ENCODE measurements around the gene KIF17. TPM values are rescaled to one million over a fixed set of nuclear protein-coding genes. Genes with fewer than 3 reads are reported as not detected.

KIF17 gene
- total RNA-seq, 1 experiment from 2014 or later: 4.0 TPM

DNA sequence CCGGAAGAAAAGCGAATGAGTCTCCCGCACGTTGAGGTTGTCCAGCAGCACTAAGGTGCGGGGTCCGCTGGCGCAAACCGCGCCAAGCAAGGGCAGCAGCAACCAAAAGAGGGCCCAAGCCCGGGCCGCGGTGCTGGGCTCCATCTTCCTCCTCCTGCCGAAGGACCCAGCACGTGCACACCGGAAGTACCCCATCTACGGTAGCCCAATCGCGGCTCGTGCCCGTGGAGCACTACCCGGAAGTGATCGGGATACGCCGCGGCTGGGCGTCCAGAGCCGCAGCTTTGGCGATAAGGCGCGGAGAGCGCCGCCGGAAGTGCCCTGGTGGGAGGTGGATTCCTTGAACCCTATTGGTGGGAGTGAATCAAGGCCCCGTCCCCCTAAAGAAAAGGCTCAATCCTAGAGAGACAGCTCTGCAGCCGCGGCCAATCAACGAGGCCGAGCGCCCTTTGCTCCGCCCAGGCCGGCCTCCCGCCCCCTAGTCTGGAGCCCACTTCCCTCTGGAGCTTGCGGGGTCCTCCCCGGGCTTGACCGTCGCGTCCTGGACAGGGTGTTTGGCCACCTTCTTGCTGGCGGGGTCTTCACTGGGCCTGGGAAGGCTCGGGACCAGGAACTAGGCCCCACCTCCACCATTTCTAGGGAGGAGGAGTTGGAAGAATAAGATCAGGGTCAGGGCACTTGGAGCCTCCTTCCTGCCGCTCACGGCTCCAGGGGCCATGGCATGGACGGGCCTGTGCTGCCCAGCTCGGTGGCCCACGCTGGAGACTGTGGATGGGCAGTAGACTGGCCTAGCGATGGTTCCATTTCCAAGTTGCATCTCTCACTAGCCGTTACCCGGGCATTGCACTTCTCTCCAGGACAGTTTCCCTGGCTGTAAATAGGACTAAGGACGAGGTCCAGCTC is 56.3 kb downstream of the KIF17 start, which contains the start of gene DDOST:
DDOST (minus strand) TSS at position 163 of the 903 bp plus-strand sequence; CDS start at position 144, 19 bp downstream.
- Histone ChIP-seq H3K4me1 (replicated peaks) (peaks cover 14% of the 10 kb centered on the region), H3K27ac (peak within 1 kb of the TSS; percentile 41), H3K27me3 (replicated peaks) (no peaks in the 10 kb centered on the region), H3K9me3 (replicated peaks) (no peaks in the 10 kb centered on the region), H3K4me3 (peak within 1 kb of the TSS; percentile 72), H3K36me3 (peaks cover 44% of the 10 kb centered on the region)
- peak; percentile 94 to 98 for DNase-seq (ENCODE audit: low read depth in 1 of 2, low spot score in 2 of 2)

GRCh38 chr1:20660847-20661206 is 57.0 kb downstream of the KIF17 start:
- Histone ChIP-seq H3K27me3 (replicated peaks) (no peaks in the 10 kb centered on the region), H3K4me3 (peak overlapping the region; percentile 72), H3K9me3 (replicated peaks) (no peaks in the 10 kb centered on the region), H3K36me3 (peaks cover 50% of the 10 kb centered on the region), H3K27ac (no peak overlapping the region), H3K4me1 (replicated peaks) (peaks cover 14% of the 10 kb centered on the region)
- DNase-seq (ENCODE audit: low read depth in 1 of 2, low spot score in 2 of 2): peak in 1 of 2 experiments; percentile 14

GRCh38 chr1:20660363-20660762 is 57.4 kb downstream of the KIF17 start:
- no peaks in the 10 kb centered on the region for H3K27me3 ChIP-seq (replicated peaks)
- peaks cover 55% of the 10 kb centered on the region for H3K36me3 ChIP-seq
- no peak overlapping the region for H3K27ac ChIP-seq
- H3K4me3 ChIP-seq: peak overlapping the region; percentile 72
- H3K4me1 ChIP-seq (replicated peaks): peaks cover 14% of the 10 kb centered on the region
- no peak for DNase-seq (ENCODE audit: low read depth in 1 of 2, low spot score in 2 of 2)
- H3K9me3 ChIP-seq (replicated peaks): no peaks in the 10 kb centered on the region

DNA sequence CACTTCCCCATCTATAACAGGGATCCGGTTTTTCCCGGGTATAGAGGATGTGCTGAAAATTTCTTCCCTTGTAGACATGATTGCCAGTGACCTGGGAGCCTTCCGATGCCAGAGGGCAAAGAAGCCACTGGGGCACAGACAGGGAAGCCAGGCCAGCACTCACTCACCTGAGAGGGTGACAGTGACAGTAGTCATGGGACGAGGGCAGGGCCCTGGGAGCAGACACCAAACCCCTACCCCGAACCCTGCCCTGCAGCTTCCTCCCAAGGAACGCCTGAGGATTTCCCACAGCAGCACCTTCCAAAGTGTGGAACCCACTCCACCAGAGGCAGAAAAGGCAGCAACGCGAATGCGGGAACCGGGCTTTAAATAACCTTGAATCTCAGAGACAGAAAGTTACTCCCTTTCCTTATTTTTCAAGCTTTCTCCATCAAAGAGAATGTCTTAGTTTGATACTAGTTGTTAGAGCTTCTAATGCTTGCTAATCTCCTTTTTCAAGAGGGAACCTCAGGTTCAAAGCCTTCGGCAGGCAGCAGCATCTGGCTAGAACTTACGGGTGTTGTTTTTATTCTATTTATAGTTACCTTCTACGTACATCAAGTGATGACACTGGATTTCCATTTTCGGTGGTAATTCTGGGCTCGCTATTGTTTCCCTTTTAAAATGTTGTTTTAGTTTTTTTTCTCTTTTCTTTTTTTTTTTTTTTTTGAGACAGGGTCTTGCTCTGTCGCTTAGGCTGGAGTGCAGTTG is 59.5 kb downstream of the KIF17 start:
- H3K36me3 ChIP-seq: peaks cover 72% of the 10 kb centered on the region
- DNase-seq (ENCODE audit: low read depth in 1 of 2, low spot score in 2 of 2): no peak
- H3K4me3 ChIP-seq: no peak overlapping the region
- H3K27me3 ChIP-seq (replicated peaks): no peaks in the 10 kb centered on the region
- H3K9me3 ChIP-seq (replicated peaks): no peaks in the 10 kb centered on the region
- no peak overlapping the region for H3K27ac ChIP-seq
- H3K4me1 ChIP-seq (replicated peaks): peaks cover 14% of the 10 kb centered on the region

DNA sequence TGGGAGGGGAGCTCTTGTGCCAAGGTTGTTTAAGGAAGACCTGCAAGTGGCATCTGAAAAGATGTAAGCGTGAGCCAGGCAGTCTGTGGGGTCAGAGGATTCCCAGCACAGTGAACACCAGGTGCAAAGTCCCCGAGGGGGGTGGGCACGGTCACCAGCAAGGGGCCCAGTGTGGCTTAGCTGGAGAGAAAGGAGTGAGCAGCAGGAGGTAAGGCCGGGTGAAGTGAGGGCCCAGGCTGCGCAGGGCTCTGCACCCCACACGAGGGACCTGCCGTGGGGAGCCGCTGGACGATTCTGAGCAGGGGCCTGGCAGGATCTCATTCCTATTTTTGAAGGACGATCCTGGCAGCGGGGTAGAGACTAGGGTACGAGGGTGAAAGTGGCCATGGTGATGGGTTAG is 60.8 kb downstream of the KIF17 start:
- H3K27ac ChIP-seq: no peak overlapping the region
- no peak for DNase-seq (ENCODE audit: low read depth in 1 of 2, low spot score in 2 of 2)
- H3K4me1 ChIP-seq (replicated peaks): peaks cover 10% of the 10 kb centered on the region
- H3K36me3 ChIP-seq: peaks cover 85% of the 10 kb centered on the region
- no peaks in the 10 kb centered on the region for H3K9me3 ChIP-seq (replicated peaks)
- no peak overlapping the region for H3K4me3 ChIP-seq
- H3K27me3 ChIP-seq (replicated peaks): no peaks in the 10 kb centered on the region

DNA sequence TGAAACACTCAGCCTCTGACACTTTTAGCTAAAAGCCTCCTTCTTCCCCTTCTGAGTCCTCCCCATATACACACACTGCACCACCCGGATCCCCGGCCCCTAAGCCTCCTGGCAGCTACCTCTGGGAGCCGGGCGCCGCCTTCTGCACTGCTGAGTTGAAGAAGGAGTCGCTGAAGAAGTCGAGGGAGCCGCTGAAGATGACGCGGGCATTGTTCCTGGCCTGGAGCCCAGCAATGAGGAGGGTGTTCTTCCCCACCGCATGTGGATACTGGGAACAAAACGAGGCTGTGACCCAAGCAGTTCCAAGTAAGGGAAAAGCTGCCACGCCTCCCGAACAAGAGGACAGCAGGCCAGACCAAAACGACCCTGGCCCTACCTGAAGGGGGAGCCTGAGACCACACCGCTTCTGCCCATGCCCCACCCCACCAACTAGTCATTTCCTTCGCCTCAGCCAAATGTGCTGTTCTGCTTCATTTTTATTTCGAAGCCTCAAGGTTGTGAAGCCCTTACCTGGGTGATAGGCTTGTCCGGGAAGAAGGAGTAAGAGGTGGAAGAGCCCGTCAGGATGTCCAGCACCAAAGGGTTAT is 63.6 kb downstream of the KIF17 start:
- Histone ChIP-seq H3K9me3 (replicated peaks) (no peaks in the 10 kb centered on the region), H3K27me3 (replicated peaks) (no peaks in the 10 kb centered on the region), H3K4me1 (replicated peaks) (no peaks in the 10 kb centered on the region), H3K27ac (no peak overlapping the region), H3K36me3 (peaks cover 89% of the 10 kb centered on the region), H3K4me3 (no peak overlapping the region)
- no peak for DNase-seq (ENCODE audit: low read depth in 1 of 2, low spot score in 2 of 2)

DNA sequence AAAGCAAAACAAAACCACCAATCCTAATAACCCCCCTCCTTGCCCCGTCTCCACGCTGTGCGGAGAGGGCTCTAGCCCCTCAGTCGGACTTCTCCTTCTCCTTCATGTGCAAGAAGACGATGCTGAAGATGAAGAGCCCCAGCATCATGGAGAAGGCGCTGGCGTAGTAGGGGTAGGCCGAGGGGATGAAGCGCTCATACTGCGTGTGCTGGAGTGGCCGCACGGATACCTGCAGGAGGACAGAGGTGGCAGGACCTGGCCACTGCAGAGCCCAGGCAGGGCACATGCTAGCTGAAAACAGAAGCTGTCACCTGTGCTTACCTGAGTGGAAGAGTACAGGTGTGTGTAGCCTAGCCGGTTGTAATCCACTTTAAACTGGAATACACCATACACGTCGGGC is 65.5 kb downstream of the KIF17 start:
- no peak overlapping the region for H3K27ac ChIP-seq
- H3K36me3 ChIP-seq: peaks cover 87% of the 10 kb centered on the region

GRCh38 chr1:20648946-20649345 is 68.9 kb downstream of the KIF17 start:
- Histone ChIP-seq H3K4me3 (no peak overlapping the region), H3K9me3 (replicated peaks) (no peaks in the 10 kb centered on the region), H3K4me1 (replicated peaks) (no peaks in the 10 kb centered on the region), H3K27me3 (replicated peaks) (no peaks in the 10 kb centered on the region), H3K27ac (no peak overlapping the region), H3K36me3 (peaks cover 70% of the 10 kb centered on the region)
- no peak for DNase-seq (ENCODE audit: low read depth in 1 of 2, low spot score in 2 of 2)

More for the DNA sequence above, 65.5 kb downstream of the KIF17 start:
- Histone ChIP-seq H3K4me3 (no peak overlapping the region), H3K9me3 (replicated peaks) (no peaks in the 10 kb centered on the region), H3K4me1 (replicated peaks) (no peaks in the 10 kb centered on the region), H3K27me3 (replicated peaks) (no peaks in the 10 kb centered on the region)
- no peak for DNase-seq (ENCODE audit: low read depth in 1 of 2, low spot score in 2 of 2)

DNA sequence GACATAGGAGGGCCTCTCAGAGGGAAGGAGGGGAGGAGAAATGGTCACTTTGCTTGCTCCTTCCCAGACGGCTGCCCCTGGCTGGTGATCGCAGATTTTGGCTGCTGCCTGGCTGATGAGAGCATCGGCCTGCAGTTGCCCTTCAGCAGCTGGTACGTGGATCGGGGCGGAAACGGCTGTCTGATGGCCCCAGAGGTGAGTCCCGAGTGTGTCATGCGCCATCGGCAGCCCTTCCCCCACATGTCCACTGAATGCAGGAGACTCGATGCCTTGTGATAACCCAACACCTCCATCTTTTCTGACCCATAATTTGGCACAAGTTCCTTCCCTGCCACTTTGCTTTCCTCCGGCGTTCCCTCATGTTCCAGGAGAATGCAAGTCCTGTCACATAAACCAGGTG is 69.4 kb downstream of the KIF17 start:
- H3K4me3 ChIP-seq: no peak overlapping the region
- no peaks in the 10 kb centered on the region for H3K27me3 ChIP-seq (replicated peaks)
- no peak for DNase-seq (ENCODE audit: low read depth in 1 of 2, low spot score in 2 of 2)
- no peaks in the 10 kb centered on the region for H3K4me1 ChIP-seq (replicated peaks)
- H3K36me3 ChIP-seq: peaks cover 65% of the 10 kb centered on the region
- H3K9me3 ChIP-seq (replicated peaks): no peaks in the 10 kb centered on the region
- no peak overlapping the region for H3K27ac ChIP-seq

DNA sequence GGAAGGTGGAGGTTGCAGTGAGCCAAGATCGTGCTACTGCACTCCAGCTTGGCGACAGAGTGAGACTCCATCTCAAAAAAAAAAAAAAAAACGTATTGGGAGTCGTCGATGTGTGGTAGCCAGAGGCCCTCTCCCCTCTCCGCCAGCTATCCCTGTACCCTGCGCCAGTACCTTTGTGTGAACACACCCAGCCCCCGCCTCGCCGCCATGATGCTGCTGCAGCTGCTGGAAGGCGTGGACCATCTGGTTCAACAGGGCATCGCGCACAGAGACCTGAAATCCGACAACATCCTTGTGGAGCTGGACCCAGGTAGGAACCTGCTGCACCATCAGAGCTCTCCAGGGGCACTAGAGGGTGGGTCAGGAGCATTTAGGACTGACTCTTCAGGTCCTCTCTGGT is 72.4 kb downstream of the KIF17 start:
- no peak for DNase-seq (ENCODE audit: low read depth in 1 of 2, low spot score in 2 of 2)
- no peaks in the 10 kb centered on the region for H3K9me3 ChIP-seq (replicated peaks)
- no peak overlapping the region for H3K27ac ChIP-seq
- no peak overlapping the region for H3K4me3 ChIP-seq
- peaks cover 46% of the 10 kb centered on the region for H3K36me3 ChIP-seq
- H3K4me1 ChIP-seq (replicated peaks): no peaks in the 10 kb centered on the region
- no peaks in the 10 kb centered on the region for H3K27me3 ChIP-seq (replicated peaks)

DNA sequence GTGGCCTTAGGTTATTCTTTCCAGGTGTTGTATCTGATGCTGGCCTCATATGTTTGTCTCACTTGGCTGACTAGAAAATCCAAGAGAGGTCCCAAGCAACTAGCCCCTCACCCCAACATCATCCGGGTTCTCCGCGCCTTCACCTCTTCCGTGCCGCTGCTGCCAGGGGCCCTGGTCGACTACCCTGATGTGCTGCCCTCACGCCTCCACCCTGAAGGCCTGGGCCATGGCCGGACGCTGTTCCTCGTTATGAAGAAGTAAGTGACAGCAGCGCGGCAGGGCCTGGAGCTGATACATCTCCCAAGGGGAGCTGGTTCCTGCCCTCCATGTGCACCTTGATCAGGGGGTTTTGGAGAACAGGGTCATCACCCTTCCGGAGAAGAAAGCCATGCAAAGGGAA is 73.4 kb downstream of the KIF17 start:
- Histone ChIP-seq H3K9me3 (replicated peaks) (no peaks in the 10 kb centered on the region), H3K36me3 (peaks cover 43% of the 10 kb centered on the region), H3K4me3 (no peak overlapping the region), H3K27ac (no peak overlapping the region), H3K27me3 (replicated peaks) (no peaks in the 10 kb centered on the region), H3K4me1 (replicated peaks) (no peaks in the 10 kb centered on the region)
- DNase-seq (ENCODE audit: low read depth in 1 of 2, low spot score in 2 of 2): no peak

GRCh38 chr1:20643080-20643479 is 74.7 kb downstream of the KIF17 start:
- H3K9me3 ChIP-seq (replicated peaks): no peaks in the 10 kb centered on the region
- no peaks in the 10 kb centered on the region for H3K4me1 ChIP-seq (replicated peaks)
- no peak for DNase-seq (ENCODE audit: low read depth in 1 of 2, low spot score in 2 of 2)
- no peak overlapping the region for H3K27ac ChIP-seq
- no peak overlapping the region for H3K4me3 ChIP-seq
- H3K36me3 ChIP-seq: peaks cover 36% of the 10 kb centered on the region
- H3K27me3 ChIP-seq (replicated peaks): no peaks in the 10 kb centered on the region

GRCh38 chr1:20641975-20642374 is 75.8 kb downstream of the KIF17 start:
- no peaks in the 10 kb centered on the region for H3K9me3 ChIP-seq (replicated peaks)
- DNase-seq (ENCODE audit: low read depth in 1 of 2, low spot score in 2 of 2): no peak
- H3K4me3 ChIP-seq: no peak overlapping the region
- H3K36me3 ChIP-seq: peaks cover 35% of the 10 kb centered on the region
- H3K4me1 ChIP-seq (replicated peaks): no peaks in the 10 kb centered on the region
- no peaks in the 10 kb centered on the region for H3K27me3 ChIP-seq (replicated peaks)
- no peak overlapping the region for H3K27ac ChIP-seq

- H3K36me3 ChIP-seq: peaks cover 32% of the 10 kb centered on the region
- no peaks in the 10 kb centered on the region for H3K27me3 ChIP-seq (replicated peaks)
- H3K27ac ChIP-seq: no peak overlapping the region
- H3K4me3 ChIP-seq: no peak overlapping the region
- no peaks in the 10 kb centered on the region for H3K4me1 ChIP-seq (replicated peaks)
- H3K9me3 ChIP-seq (replicated peaks): no peaks in the 10 kb centered on the region
- DNase-seq (ENCODE audit: low read depth in 1 of 2, low spot score in 2 of 2): peak; percentile 56
These were observed 77.6 kb downstream of the KIF17 start for GRCh38 chr1:20640183-20640597.

All from SJSA1 (cell line).